ENCODE results near the gene CLDN8. TPM values are rescaled to one million over a fixed set of nuclear protein-coding genes. Genes with fewer than 3 reads are reported as not detected.

Gene CLDN8
- total RNA-seq, 1 donor: not detected

- H2AFZ ChIP-seq (ENCODE audit: low read length): no peak overlapping the region
- H4K20me1 ChIP-seq (ENCODE audit: insufficient read depth, low read length): no peaks in the 10 kb centered on the region
- no peak overlapping the region for H3K27ac ChIP-seq (ENCODE audit: low read depth, low read length)
- no peak for TF ChIP-seq CTCF (IDR thresholded peaks at IDR 0.05; ENCODE audit: extremely low read depth, low read depth, low read length)
- no peak for DNase-seq (ENCODE audit: insufficient read length, low spot score, missing footprints)
- no peak overlapping the region for H3K4me2 ChIP-seq (ENCODE audit: insufficient read depth, low read length)
- H3K27me3 ChIP-seq (ENCODE audit: insufficient read depth, low read length): no peaks in the 10 kb centered on the region
- H3K4me1 ChIP-seq (ENCODE audit: insufficient read depth, low read length): no peaks in the 10 kb centered on the region
- no peaks in the 10 kb centered on the region for H3K9me3 ChIP-seq (ENCODE audit: low read depth, low read length)
- no peaks in the 10 kb centered on the region for H3K36me3 ChIP-seq (ENCODE audit: insufficient read depth, low read length)
- H3K79me2 ChIP-seq (ENCODE audit: insufficient read depth, low read length): no peaks in the 10 kb centered on the region
- no peak overlapping the region for H3K4me3 ChIP-seq (ENCODE audit: insufficient read depth, low read length)
Measured at GRCh38 chr21:30186242-30186641, 29.7 kb downstream of the CLDN8 start.

- TF ChIP-seq CTCF (IDR thresholded peaks at IDR 0.05; ENCODE audit: extremely low read depth, low read depth, low read length): no peak
Measured at GRCh38 chr21:30168086-30168485, 47.8 kb downstream of the CLDN8 start.

GRCh38 chr21:30166705-30167104 is 49.2 kb downstream of the CLDN8 start, which contains the start of gene CLDN17:
TSS of gene CLDN17 (minus strand) at chr21:30166805. CDS start at chr21:30166617, 188 bp downstream.
- Histone ChIP-seq H3K9me3 (ENCODE audit: low read depth, low read length) (no peaks in the 10 kb centered on the region), H3K4me3 (ENCODE audit: insufficient read depth, low read length) (no peak within 1 kb of the TSS), H3K4me2 (ENCODE audit: insufficient read depth, low read length) (no peak within 1 kb of the TSS), H3K4me1 (ENCODE audit: insufficient read depth, low read length) (no peaks in the 10 kb centered on the region), H2AFZ (ENCODE audit: low read length) (no peak within 1 kb of the TSS), H3K27ac (ENCODE audit: low read depth, low read length) (no peak within 1 kb of the TSS), H3K79me2 (ENCODE audit: insufficient read depth, low read length) (no peaks in the 10 kb centered on the region), H3K36me3 (ENCODE audit: insufficient read depth, low read length) (no peaks in the 10 kb centered on the region), H3K27me3 (ENCODE audit: insufficient read depth, low read length) (no peaks in the 10 kb centered on the region), H4K20me1 (ENCODE audit: insufficient read depth, low read length) (no peaks in the 10 kb centered on the region)
- no peak for TF ChIP-seq CTCF (IDR thresholded peaks at IDR 0.05; ENCODE audit: extremely low read depth, low read depth, low read length)
- DNase-seq (ENCODE audit: insufficient read length, low spot score, missing footprints): no peak

More at GRCh38 chr21:30168086-30168485, 47.8 kb downstream of the CLDN8 start:
- H3K4me1 ChIP-seq (ENCODE audit: insufficient read depth, low read length): no peaks in the 10 kb centered on the region
- H3K27ac ChIP-seq (ENCODE audit: low read depth, low read length): no peak overlapping the region
- no peaks in the 10 kb centered on the region for H3K27me3 ChIP-seq (ENCODE audit: insufficient read depth, low read length)
- no peaks in the 10 kb centered on the region for H3K36me3 ChIP-seq (ENCODE audit: insufficient read depth, low read length)
- H4K20me1 ChIP-seq (ENCODE audit: insufficient read depth, low read length): no peaks in the 10 kb centered on the region
- DNase-seq (ENCODE audit: insufficient read length, low spot score, missing footprints): no peak
- H3K79me2 ChIP-seq (ENCODE audit: insufficient read depth, low read length): no peaks in the 10 kb centered on the region
- no peak overlapping the region for H2AFZ ChIP-seq (ENCODE audit: low read length)
- no peaks in the 10 kb centered on the region for H3K9me3 ChIP-seq (ENCODE audit: low read depth, low read length)
- no peak overlapping the region for H3K4me2 ChIP-seq (ENCODE audit: insufficient read depth, low read length)
- no peak overlapping the region for H3K4me3 ChIP-seq (ENCODE audit: insufficient read depth, low read length)

GRCh38 chr21:30166171-30166570 is 49.7 kb downstream of the CLDN8 start:
- Histone ChIP-seq H3K9me3 (ENCODE audit: low read depth, low read length) (no peaks in the 10 kb centered on the region), H3K4me2 (ENCODE audit: insufficient read depth, low read length) (no peak overlapping the region), H3K79me2 (ENCODE audit: insufficient read depth, low read length) (no peaks in the 10 kb centered on the region), H4K20me1 (ENCODE audit: insufficient read depth, low read length) (no peaks in the 10 kb centered on the region), H3K27me3 (ENCODE audit: insufficient read depth, low read length) (no peaks in the 10 kb centered on the region), H3K4me1 (ENCODE audit: insufficient read depth, low read length) (no peaks in the 10 kb centered on the region), H2AFZ (ENCODE audit: low read length) (no peak overlapping the region), H3K27ac (ENCODE audit: low read depth, low read length) (no peak overlapping the region), H3K4me3 (ENCODE audit: insufficient read depth, low read length) (no peak overlapping the region), H3K36me3 (ENCODE audit: insufficient read depth, low read length) (no peaks in the 10 kb centered on the region)
- TF ChIP-seq CTCF (IDR thresholded peaks at IDR 0.05; ENCODE audit: extremely low read depth, low read depth, low read length): no peak
- no peak for DNase-seq (ENCODE audit: insufficient read length, low spot score, missing footprints)

Data from osteoblast (primary cell).